ENCODE data around the gene ZBTB38.

The ZBTB38 gene

GRCh38 chr3:141405591-141405990, 37.3 kb downstream of the ZBTB38 start:
- no peak for DNase-seq (ENCODE audit: low read depth in 1 of 2, low spot score in 1 of 2)
- no peak for TF ChIP-seq GABPA (IDR thresholded peaks at IDR 0.05; ENCODE audit: low read depth)
- Histone ChIP-seq H3K27me3 (ENCODE audit: insufficient read depth, poor library complexity, severe bottlenecking) (peaks cover 35% of the 10 kb centered on the region), H3K27ac (replicated peaks) (no peak overlapping the region), H3K4me3 (replicated peaks; ENCODE audit: insufficient read depth, low read length) (no peak overlapping the region)

GRCh38 chr3:141406265-141406664, 38.0 kb downstream of the ZBTB38 start:
- no peak for DNase-seq (ENCODE audit: low read depth in 1 of 2, low spot score in 1 of 2)
- TF ChIP-seq POLR2AphosphoS5 (IDR thresholded peaks at IDR 0.05; ENCODE audit: low read depth) (no peak), REST (IDR thresholded peaks at IDR 0.05; ENCODE audit: insufficient replicate concordance, low read depth) (no peak), SPI1 (IDR thresholded peaks at IDR 0.05; ENCODE audit: borderline replicate concordance, low read depth) (no peak), CTCF (IDR thresholded peaks at IDR 0.05; ENCODE audit: insufficient read depth, low read length) (no peak), GABPA (IDR thresholded peaks at IDR 0.05; ENCODE audit: low read depth) (no peak)
- Histone ChIP-seq H3K27me3 (ENCODE audit: insufficient read depth, poor library complexity, severe bottlenecking) (peaks cover 28% of the 10 kb centered on the region), H3K27ac (replicated peaks) (no peak overlapping the region), H3K4me3 (replicated peaks; ENCODE audit: insufficient read depth, low read length) (no peak overlapping the region)

- Histone ChIP-seq H3K27ac (replicated peaks) (no peak overlapping the region), H3K4me3 (replicated peaks; ENCODE audit: insufficient read depth, low read length) (no peak overlapping the region), H3K27me3 (ENCODE audit: insufficient read depth, poor library complexity, severe bottlenecking) (peaks cover 21% of the 10 kb centered on the region)
- no peak for TF ChIP-seq POLR2AphosphoS5 (IDR thresholded peaks at IDR 0.05; ENCODE audit: low read depth)
- no peak for TF ChIP-seq GABPA (IDR thresholded peaks at IDR 0.05; ENCODE audit: low read depth)
- no peak for TF ChIP-seq REST (IDR thresholded peaks at IDR 0.05; ENCODE audit: insufficient replicate concordance, low read depth)
- TF ChIP-seq SPI1 (IDR thresholded peaks at IDR 0.05; ENCODE audit: borderline replicate concordance, low read depth): no peak
- no peak for TF ChIP-seq CTCF (IDR thresholded peaks at IDR 0.05; ENCODE audit: insufficient read depth, low read length)
- DNase-seq (ENCODE audit: low read depth in 1 of 2, low spot score in 1 of 2): no peak
Observed at GRCh38 chr3:141407047-141407446, 38.7 kb downstream of the ZBTB38 start.

- Histone ChIP-seq H3K4me3 (replicated peaks; ENCODE audit: insufficient read depth, low read length) (no peak overlapping the region), H3K27me3 (ENCODE audit: insufficient read depth, poor library complexity, severe bottlenecking) (peaks cover 19% of the 10 kb centered on the region), H3K27ac (replicated peaks) (no peak overlapping the region)
- TF ChIP-seq POLR2AphosphoS5 (IDR thresholded peaks at IDR 0.05; ENCODE audit: low read depth) (no peak), REST (IDR thresholded peaks at IDR 0.05; ENCODE audit: insufficient replicate concordance, low read depth) (no peak), SPI1 (IDR thresholded peaks at IDR 0.05; ENCODE audit: borderline replicate concordance, low read depth) (no peak), CTCF (IDR thresholded peaks at IDR 0.05; ENCODE audit: insufficient read depth, low read length) (no peak), GABPA (IDR thresholded peaks at IDR 0.05; ENCODE audit: low read depth) (no peak)
- DNase-seq (ENCODE audit: low read depth in 1 of 2, low spot score in 1 of 2): no peak
Observed at GRCh38 chr3:141407825-141408224, 39.5 kb downstream of the ZBTB38 start.
